MM.1S (cell line): Measurements from ENCODE around the gene ESF1.
"Not testable (repeated sequence)": the region's sequence is repeated elsewhere in the genome, so short reads cannot be mapped to it uniquely, and the experiment has no call there.

Experiments used
- DNase-seq: peaks from one replicate; pipeline ENCODE4 v3.0.0-alpha.2; 2015
- H2AFZ ChIP-seq: fragments of 300-600 bp; sonication (generic); 2 replicates; pipeline ENCODE4 v1.6.0; 2016; ENCODE audit warnings: antibody characterized with exemption, low read length
- H3F3A ChIP-seq: fragments of 300-600 bp; sonication (generic); 2 replicates; pipeline ENCODE4 v1.6.1; 2016; ENCODE audit warnings: mild to moderate bottlenecking, antibody characterized with exemption, low read length, moderate library complexity, mixed read lengths; ENCODE audit not compliant: insufficient read depth
- H3K27ac ChIP-seq: fragments of 300-600 bp; sonication (generic); 2 replicates; pipeline ENCODE4 v1.5.1; 2016; ENCODE audit warnings: mild to moderate bottlenecking, low read length
- H3K27me3 ChIP-seq: fragments of 300-600 bp; sonication (generic); replicated peaks from 2 replicates; pipeline ENCODE4 v1.6.0; 2016; ENCODE audit warnings: low read length; ENCODE audit not compliant: insufficient read depth
- H3K36me3 ChIP-seq: fragments of 300-600 bp; sonication (generic); replicated peaks from 2 replicates; pipeline ENCODE4 v1.6.1; 2016; ENCODE audit warnings: mild to moderate bottlenecking, low read length, mixed read lengths; ENCODE audit not compliant: insufficient read depth
- H3K4me1 ChIP-seq: fragments of 300-600 bp; sonication (generic); 2 replicates; pipeline ENCODE4 v1.6.1; 2016; ENCODE audit warnings: low read length, mixed read lengths
- H3K4me2 ChIP-seq: fragments of 300-600 bp; sonication (generic); 2 replicates; pipeline ENCODE4 v1.6.0; 2016; ENCODE audit warnings: low read depth, low read length
- H3K4me3 ChIP-seq: fragments of 300-600 bp; sonication (generic); 2 replicates; pipeline ENCODE4 v1.5.1; 2016; ENCODE audit warnings: low read length, mixed read lengths
- H3K79me2 ChIP-seq: fragments of 300-600 bp; sonication (generic); 2 replicates; pipeline ENCODE4 v1.6.1; 2016; ENCODE audit warnings: mixed run types, low read length, mixed read lengths
- H3K9ac ChIP-seq: fragments of 300-600 bp; sonication (generic); 2 replicates; pipeline ENCODE4 v1.6.1; 2016; ENCODE audit warnings: low read length, mixed read lengths
- H3K9me2 ChIP-seq: fragments of 300-600 bp; sonication (generic); replicated peaks from 2 replicates; pipeline ENCODE4 v1.6.1; 2016; ENCODE audit warnings: mild to moderate bottlenecking, low read length, mixed read lengths; ENCODE audit not compliant: insufficient read depth
- H3K9me3 ChIP-seq: fragments of 300-600 bp; sonication (generic); replicated peaks from 2 replicates; pipeline ENCODE4 v1.6.1; 2016; ENCODE audit warnings: mild to moderate bottlenecking, low read length, mixed read lengths; ENCODE audit not compliant: insufficient read depth
- H4K20me1 ChIP-seq: fragments of 300-600 bp; sonication (generic); 2 replicates; pipeline ENCODE4 v1.6.1; 2016; ENCODE audit warnings: mild to moderate bottlenecking, low read length, moderate library complexity, mixed read lengths; ENCODE audit not compliant: insufficient read depth
- CTCF ChIP-seq: fragments of 300-600 bp; sonication (generic); IDR thresholded peaks from 2 replicates; pipeline ENCODE4 v1.5.1; 2016; ENCODE audit warnings: antibody characterized with exemption, low read length, mixed read lengths
- EZH2 ChIP-seq: fragments of 300-600 bp; sonication (generic); optimal IDR thresholded peaks from 2 replicates; pipeline ENCODE3; 2017; ENCODE audit warnings: low read depth, mild to moderate bottlenecking, antibody characterized with exemption, low read length, mixed read lengths
- EZH2phosphoT487 ChIP-seq: fragments of 300-600 bp; sonication (generic); IDR thresholded peaks from 2 replicates; pipeline ENCODE4 v1.6.1; 2018; ENCODE audit warnings: antibody characterized with exemption, low read length

The ESF1 gene

GRCh38 chr20:13765868-13766416, 18.8 kb downstream of the ESF1 start:
- peaks cover 3% of the 10 kb centered on the region; the same call in 1 of the 2 replicates for H3K79me2 ChIP-seq
- no peak overlapping the region for H3K27ac ChIP-seq
- no peak overlapping the region for H3K9ac ChIP-seq
- H3K4me2 ChIP-seq = no peak overlapping the region
- H3K9me2 ChIP-seq = no peaks in the 10 kb centered on the region
- no peak for DNase-seq
- peaks cover 11% of the 10 kb centered on the region for H3K4me1 ChIP-seq
- no peaks in the 10 kb centered on the region for H3K9me3 ChIP-seq
- H3F3A ChIP-seq = no peaks in the 10 kb centered on the region
- no peaks in the 10 kb centered on the region for H3K27me3 ChIP-seq
- TF ChIP-seq EZH2 (no peak), CTCF (no peak), EZH2phosphoT487 (no peak)
- no peaks in the 10 kb centered on the region for H4K20me1 ChIP-seq
- no peak overlapping the region for H2AFZ ChIP-seq
- peaks cover 8% of the 10 kb centered on the region; the same call in 1 of the 2 replicates for H3K36me3 ChIP-seq
- no peak overlapping the region for H3K4me3 ChIP-seq

DNA sequence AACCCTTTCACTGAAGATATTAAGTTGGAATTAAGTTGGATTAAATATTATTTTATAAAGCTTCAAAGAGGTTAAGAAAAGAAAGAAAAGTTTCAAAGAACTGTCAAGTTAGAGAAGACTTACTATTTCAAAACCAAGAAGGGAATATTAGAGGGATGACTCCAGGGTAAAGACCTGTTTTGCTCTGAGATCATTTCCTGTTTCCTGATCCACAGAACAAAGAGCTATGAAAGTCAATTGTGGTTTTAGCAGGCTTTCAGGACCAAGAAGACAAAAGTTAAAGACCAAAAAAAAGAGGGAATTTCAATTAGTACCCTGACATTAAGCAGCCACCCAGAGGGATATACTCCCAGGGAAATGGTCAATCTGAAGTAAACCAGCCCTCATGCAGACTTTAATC, 19.4 kb downstream of the ESF1 start:
- Histone ChIP-seq H4K20me1 (no peaks in the 10 kb centered on the region), H3K27me3 (no peaks in the 10 kb centered on the region), H3K27ac (no peak overlapping the region), H3K4me2 (no peak overlapping the region), H3K9me2 (no peaks in the 10 kb centered on the region), H3K9me3 (no peaks in the 10 kb centered on the region), H3K36me3 (peaks cover 2% of the 10 kb centered on the region; the same call in 1 of the 2 replicates), H2AFZ (no peak overlapping the region), H3K4me3 (no peak overlapping the region), H3K9ac (no peak overlapping the region), H3F3A (no peaks in the 10 kb centered on the region), H3K79me2 (peaks cover 3% of the 10 kb centered on the region; the same call in 1 of the 2 replicates), H3K4me1 (peaks cover 11% of the 10 kb centered on the region)
- no peak for DNase-seq
- TF ChIP-seq EZH2 (no peak), EZH2phosphoT487 (no peak), CTCF (no peak)

GRCh38 chr20:13760451-13760946, 24.2 kb downstream of the ESF1 start:
- not testable (repeated sequence) for H2AFZ ChIP-seq, H3K9me3 ChIP-seq, H3K4me1 ChIP-seq, H3K27me3 ChIP-seq, DNase-seq, H3K27ac ChIP-seq, H4K20me1 ChIP-seq, H3K4me2 ChIP-seq, H3K9me2 ChIP-seq, H3K4me3 ChIP-seq, H3K36me3 ChIP-seq, H3K79me2 ChIP-seq, H3F3A ChIP-seq, H3K9ac ChIP-seq

GRCh38 chr20:13758884-13759283, 25.8 kb downstream of the ESF1 start:
- H3K36me3 ChIP-seq = peaks cover 2% of the 10 kb centered on the region; the same call in 1 of the 2 replicates
- no peak overlapping the region for H3K4me2 ChIP-seq
- H3K4me3 ChIP-seq = no peak overlapping the region
- no peaks in the 10 kb centered on the region for H3K9me2 ChIP-seq
- TF ChIP-seq CTCF (no peak), EZH2phosphoT487 (no peak), EZH2 (no peak)
- no peaks in the 10 kb centered on the region for H3K9me3 ChIP-seq
- H3K27ac ChIP-seq = no peak overlapping the region
- H3K27me3 ChIP-seq = no peaks in the 10 kb centered on the region
- 0 out of 2 replicates have a peak, but pooled peaks cover 3% of the 10 kb centered on the region for H3K79me2 ChIP-seq
- H3F3A ChIP-seq = no peaks in the 10 kb centered on the region
- peaks cover 4% of the 10 kb centered on the region; the same call in 1 of the 2 replicates for H3K4me1 ChIP-seq
- DNase-seq = peak; percentile 33
- H3K9ac ChIP-seq = no peak overlapping the region
- no peaks in the 10 kb centered on the region for H4K20me1 ChIP-seq
- H2AFZ ChIP-seq = no peak overlapping the region
